Stomach (tissue), 9 donors: ENCODE data around the gene IDH2. TPM values are rescaled to one million over a fixed set of nuclear protein-coding genes. Genes with fewer than 3 reads are reported as not detected.

Experiments
- DNase-seq, 2 donors: peaks; one replicate each; pipeline versions ENCODE4 v3.0.0 to v3.0.0-alpha.2; 2013 to 2019
- H3K27ac ChIP-seq, 5 donors: fragments of 200-600 bp in 4 of 5; sonication (generic) in 4 of 5; one replicate each; pipeline ENCODE4 v1.5.1; 2013 to 2019; ENCODE audit warnings: mild to moderate bottlenecking in 1 of 5, moderate library complexity in 1 of 5
- H3K27me3 ChIP-seq, 3 donors: fragments of 200-600 bp; sonication (generic); one replicate each; pipeline ENCODE4 v1.5.1; 2017 to 2019; ENCODE audit warnings: mixed run types in 1 of 3
- H3K36me3 ChIP-seq, 4 donors: fragments of 200-600 bp; sonication (generic); 1 replicate in 3 of 4; 2 replicates in 1 of 4; pipeline ENCODE4 v1.5.1; 2016 to 2019
- H3K4me1 ChIP-seq, 4 donors: fragments of 200-600 bp; sonication (generic); one replicate each; pipeline ENCODE4 v1.5.1; 2016 to 2019
- H3K4me3 ChIP-seq, 4 donors: fragments of 200-600 bp; sonication (generic) in 3 of 4; one replicate each; pipeline ENCODE4 v1.5.1; 2016 to 2019; ENCODE audit warnings: mild to moderate bottlenecking in 1 of 4
- H3K9me3 ChIP-seq, 4 donors: fragments of 200-600 bp; sonication (generic); one replicate each; pipeline ENCODE4 v1.5.1; 2016 to 2019
- CTCF ChIP-seq, 7 experiments: fragments of 450-650 bp in 4 of 7; fragments of 200-600 bp in 3 of 7; sonication (generic) in 3 of 7; IDR thresholded peaks; one replicate each; pipeline ENCODE4 v1.5.1; 2016 to 2019; ENCODE audit warnings: antibody characterized with exemption in 7 of 7, control low read depth in 2 of 7, mild to moderate bottlenecking in 1 of 7
- EP300 ChIP-seq: sonication (generic); formaldehyde crosslinking; IDR thresholded peaks from one replicate; pipeline ENCODE4 v1.6.1; 2017; ENCODE audit warnings: antibody characterized with exemption
- POLR2A ChIP-seq, 4 donors: fragments of 450-650 bp; IDR thresholded peaks; one replicate each; pipeline ENCODE4 v1.6.1; 2016; ENCODE audit warnings: antibody characterized with exemption in 4 of 4, control low read depth in 2 of 4, mild to moderate bottlenecking in 1 of 4, moderate library complexity in 1 of 4
- POLR2AphosphoS5 ChIP-seq, 3 donors: sonication (generic); formaldehyde crosslinking; IDR thresholded peaks; one replicate each; pipeline ENCODE4 v1.6.1; 2016; ENCODE audit warnings: antibody characterized with exemption in 3 of 3
- WGBS, 5 donors: extraction: QIAGEN DNeasy Blood & Tissue Kit in 3 of 5; methylation state at CpG; one replicate each; pipeline versions ENCODE4 v1.1.5 to v1.1.7; 2013 to 2018; 5-methylcytosine and 5-hydroxymethylcytosine counted together
- intact Hi-C: fragments of 100-400 bp; cut with DNase I; formaldehyde crosslinking; loops from one replicate; pipeline ENCODE4 v1.15.1; 2023; ENCODE audit warnings: low total_unique reads
- polyA plus RNA-seq, 3 donors: library from polyadenylated mRNA; stranded (reverse); fragments of 200-250 nt; gene quantifications; one replicate each; pipeline ENCODE4 v1.2.3, GENCODE V29; 2013
- total RNA-seq, 5 donors: library from RNA; depleted of rRNA; stranded (reverse); fragments of >200 nt; gene quantifications; one replicate each; pipeline versions ENCODE4 v1.1.0 to v1.2.3, GENCODE V29; 2014 to 2016
- donor health status: healthy with polysubstance abuse.
- donor health status: Bipolar disorder and iron deficiency.
- donor health status: healthy.

IDH2 gene
- total and polyA plus RNA-seq, 8 donors: 12.3 to 186 (median 117) TPM

- no peak overlapping the region for H3K4me3 ChIP-seq
- no peak overlapping the region for H3K27ac ChIP-seq
- peaks cover 0 to 3% (median 0%) of the 10 kb centered on the region in 3 donors for H3K27me3 ChIP-seq
- no peaks in the 10 kb centered on the region for H3K9me3 ChIP-seq
- intact Hi-C loops: no loop called here
- no peaks in the 10 kb centered on the region for H3K36me3 ChIP-seq
- peaks cover 7 to 17% (median 12%) of the 10 kb centered on the region in 4 donors for H3K4me1 ChIP-seq
- 91 to 98% (median 96%) methylated on average over 8 of the region's 8 CpGs for WGBS, 5 donors
- TF ChIP-seq CTCF (IDR thresholded peaks at IDR 0.05) (no peak), POLR2A (IDR thresholded peaks at IDR 0.05) (no peak), POLR2AphosphoS5 (IDR thresholded peaks at IDR 0.05) (no peak), EP300 (no peak)
- no peak for DNase-seq
These were observed 28.0 kb upstream of the IDH2 start for GRCh38 chr15:90130291-90130690.

GRCh38 chr15:90126596-90127435, 24.5 kb upstream of the IDH2 start:
- no peaks in the 10 kb centered on the region for H3K36me3 ChIP-seq
- no peaks in the 10 kb centered on the region for H3K9me3 ChIP-seq
- no peak for TF ChIP-seq POLR2A (IDR thresholded peaks at IDR 0.05)
- peak overlapping the region in 3 of 5 donors; percentile 30 to 66 (median 43) for H3K27ac ChIP-seq
- H3K4me1 ChIP-seq: peaks cover 7 to 17% (median 12%) of the 10 kb centered on the region in 4 donors
- intact Hi-C loops: no loop called here
- WGBS, 5 donors: 25 to 30% (median 27%) methylated on average over 6 to 10 of the region's 10 CpGs
- H3K27me3 ChIP-seq: peaks cover 0 to 3% (median 0%) of the 10 kb centered on the region in 3 donors
- H3K4me3 ChIP-seq: no peak overlapping the region
- peak; percentile 70 to 74 for DNase-seq

- H3K4me3 ChIP-seq: no peak overlapping the region
- H3K36me3 ChIP-seq: no peaks in the 10 kb centered on the region
- DNase-seq: peak; percentile 70 to 73
- H3K9me3 ChIP-seq: no peaks in the 10 kb centered on the region
- H3K27me3 ChIP-seq: peaks cover 0 to 3% (median 0%) of the 10 kb centered on the region in 3 donors
- H3K4me1 ChIP-seq: peaks cover 7 to 17% (median 12%) of the 10 kb centered on the region in 4 donors
- peak overlapping the region in 3 of 5 donors; percentile 30 to 44 (median 43) for H3K27ac ChIP-seq
- TF ChIP-seq POLR2A (IDR thresholded peaks at IDR 0.05): no peak
- TF ChIP-seq EP300: no peak
- TF ChIP-seq CTCF (IDR thresholded peaks at IDR 0.05): no peak
- no peak for TF ChIP-seq POLR2AphosphoS5 (IDR thresholded peaks at IDR 0.05)
- intact Hi-C loops: no loop called here
- 31 to 56% (median 48%) methylated on average over 6 of the region's 6 CpGs for WGBS, 5 donors
These were observed 23.8 kb upstream of the IDH2 start for GRCh38 chr15:90126022-90126421.

GRCh38 chr15:90124507-90124906, 22.2 kb upstream of the IDH2 start:
- Histone ChIP-seq H3K4me1 (peaks cover 7 to 17% (median 12%) of the 10 kb centered on the region in 4 donors), H3K4me3 (no peak overlapping the region), H3K27me3 (peaks cover 0 to 3% (median 0%) of the 10 kb centered on the region in 3 donors), H3K9me3 (no peaks in the 10 kb centered on the region), H3K36me3 (no peaks in the 10 kb centered on the region), H3K27ac (no peak overlapping the region)
- intact Hi-C loops: no loop called here
- DNase-seq: no peak
- TF ChIP-seq CTCF (IDR thresholded peaks at IDR 0.05): no peak
- no peak for TF ChIP-seq EP300
- TF ChIP-seq POLR2A (IDR thresholded peaks at IDR 0.05): no peak
- no peak for TF ChIP-seq POLR2AphosphoS5 (IDR thresholded peaks at IDR 0.05)

GRCh38 chr15:90121086-90121485, 18.8 kb upstream of the IDH2 start:
- H3K4me3 ChIP-seq: no peak overlapping the region
- WGBS, 5 donors: 86 to 92% (median 89%) methylated on average over 6 of the region's 6 CpGs
- intact Hi-C loops: no loop called here
- H3K4me1 ChIP-seq: peaks cover 0 to 6% (median 3%) of the 10 kb centered on the region in 4 donors
- H3K27ac ChIP-seq: no peak overlapping the region
- DNase-seq: no peak
- no peaks in the 10 kb centered on the region for H3K36me3 ChIP-seq
- no peaks in the 10 kb centered on the region for H3K27me3 ChIP-seq
- TF ChIP-seq POLR2AphosphoS5 (IDR thresholded peaks at IDR 0.05): no peak
- no peak for TF ChIP-seq EP300
- no peak for TF ChIP-seq POLR2A (IDR thresholded peaks at IDR 0.05)
- TF ChIP-seq CTCF (IDR thresholded peaks at IDR 0.05): no peak
- no peaks in the 10 kb centered on the region for H3K9me3 ChIP-seq
